T-cell (primary cell): ENCODE data around the gene MAP6D1. TPM values are rescaled to one million over a fixed set of nuclear protein-coding genes. Genes with fewer than 3 reads are reported as not detected.

ENCODE experiments used
- ATAC-seq, 4 experiments: fragments of 200-7000 bp in 3 of 4; fragments of 150-1000 bp in 1 of 4; cut with Tn5 transposase; replicated peaks in 1 of 4; 1 replicate in 3 of 4; 2 replicates in 1 of 4; pipeline ENCODE4 v1.10.0; 2021; ENCODE audit warnings: moderate library complexity in 3 of 4, mild to moderate bottlenecking in 2 of 4, moderate number of reproducible peaks in 1 of 4
- CTCF ChIA-PET, 2 donors: fragments of 300-600 bp; sonication (Branson Sonifier 250); formaldehyde crosslinking; loops; one replicate each; lab custom pipeline; 2022; ENCODE audit warnings: antibody characterized with exemption in 2 of 2; lab: Charles Lee
- POLR2A ChIA-PET, 2 donors: fragments of 300-600 bp; sonication (Branson Sonifier 250); formaldehyde crosslinking; loops; one replicate each; lab custom pipeline; 2022; ENCODE audit warnings: antibody characterized with exemption in 2 of 2; lab: Charles Lee
- DNase-seq, 35 experiments: peaks; one replicate each; pipeline versions ENCODE4 v3.0.0 to v3.0.0-alpha.2; 2013 to 2023
- H3K27ac ChIP-seq: one replicate; pipeline ENCODE4 v1.5.1; 2013; ENCODE audit warnings: low read length
- H3K27me3 ChIP-seq, 2 experiments: replicated peaks in 1 of 2; 1 replicate in 1 of 2; 2 replicates in 1 of 2; pipeline versions ENCODE4 v1.6.1 to v1.7.0; 2013; ENCODE audit warnings: low read length in 1 of 2, mixed read lengths in 1 of 2; ENCODE audit not compliant: control insufficient read depth in 2 of 2, insufficient read depth in 2 of 2; ENCODE audit errors: extremely low read depth in 1 of 2
- H3K36me3 ChIP-seq, 2 donors: 1 replicate in 1 of 2; 2 replicates in 1 of 2; pipeline versions ENCODE4 v1.6.1 to v1.7.0; 2013; ENCODE audit warnings: low read length in 1 of 2; ENCODE audit not compliant: control insufficient read depth in 2 of 2, insufficient read depth in 1 of 2; ENCODE audit errors: extremely low read depth in 1 of 2
- H3K4me1 ChIP-seq, 2 experiments: 1 replicate in 1 of 2; 2 replicates in 1 of 2; pipeline versions ENCODE4 v1.6.1 to v1.7.0; 2013; ENCODE audit warnings: low read length in 2 of 2, mixed read lengths in 1 of 2; ENCODE audit not compliant: insufficient read depth in 2 of 2, control insufficient read depth in 1 of 2; ENCODE audit errors: extremely low read depth in 1 of 2
- H3K4me3 ChIP-seq, 2 donors: 1 replicate in 1 of 2; 2 replicates in 1 of 2; pipeline versions ENCODE4 v1.5.1 to v1.7.0; 2013; ENCODE audit warnings: mild to moderate bottlenecking in 2 of 2, low read length in 1 of 2, moderate library complexity in 1 of 2; ENCODE audit not compliant: control insufficient read depth in 1 of 2; ENCODE audit errors: extremely low read depth in 1 of 2
- H3K9me3 ChIP-seq: 2 replicates; pipeline ENCODE4 v1.7.0; 2013
- H3K27ac Mint-ChIP-seq, 2 donors: one replicate each; pipeline ENCODE4 v1.8.0; 2020 to 2021; ENCODE audit warnings: mild to moderate bottlenecking in 2 of 2, mixed read lengths in 2 of 2
- H3K27me3 Mint-ChIP-seq, 2 donors: one replicate each; pipeline ENCODE4 v1.8.0; 2021 to 2022; ENCODE audit warnings: mixed read lengths in 2 of 2
- H3K36me3 Mint-ChIP-seq: one replicate; pipeline ENCODE4 v1.8.0; 2021; ENCODE audit warnings: mixed read lengths
- H3K4me1 Mint-ChIP-seq, 3 donors: one replicate each; pipeline ENCODE4 v1.8.0; 2020 to 2022; ENCODE audit warnings: mixed read lengths in 3 of 3, mild to moderate bottlenecking in 1 of 3
- H3K4me3 Mint-ChIP-seq, 3 donors: one replicate each; pipeline ENCODE4 v1.8.0; 2020 to 2022; ENCODE audit warnings: mild to moderate bottlenecking in 3 of 3, mixed read lengths in 3 of 3, moderate library complexity in 3 of 3
- H3K9me3 Mint-ChIP-seq, 3 donors: one replicate each; pipeline ENCODE4 v1.8.0; 2020 to 2022; ENCODE audit warnings: mixed read lengths in 3 of 3
- WGBS: methylation state at CpG from one replicate; pipeline ENCODE4 v1.1.5; 2013; ENCODE audit warnings: missing lambda C conversion rate; ENCODE audit not compliant: insufficient coverage; 5-methylcytosine and 5-hydroxymethylcytosine counted together
- total RNA-seq, 35 experiments: library from RNA in 6 of 35; stranded (reverse) in 6 of 35; fragments of 120-200 nt in 1 of 35; gene quantifications; one replicate each; pipeline versions ENCODE4 v1.2.1 to v1.2.4 and lab custom pipeline; 2013 to 2026

Gene MAP6D1
- total RNA-seq, 5 donors from 2014 or later (not counting 1 experiment from before 2014, with no cell fraction given): 1.2 to 3.3 (median 2.1) TPM

GRCh38 chr3:183819831-183820230 is 5.5 kb downstream of the MAP6D1 start:
- WGBS: 80% methylated on average over 6 of the region's 6 CpGs
- ChIA-PET POLR2A (no interaction called here), CTCF (no interaction called here)
- Mint-ChIP-seq H3K36me3 (peaks cover 6% of the 10 kb centered on the region), H3K27me3 (peaks cover 0 to 8% of the 10 kb centered on the region in 2 donors), H3K4me1 (peaks cover 15 to 30% (median 27%) of the 10 kb centered on the region in 3 donors), H3K9me3 (no peaks in the 10 kb centered on the region), H3K4me3 (no peak overlapping the region), H3K27ac (no peak overlapping the region)
- Histone ChIP-seq H3K27me3 (peaks cover 0 to 10% of the 10 kb centered on the region in 2 experiments), H3K9me3 (no peaks in the 10 kb centered on the region), H3K27ac (no peak overlapping the region), H3K4me1 (peaks cover 9 to 29% of the 10 kb centered on the region in 2 experiments), H3K4me3 (no peak overlapping the region), H3K36me3 (peaks cover 0 to 6% of the 10 kb centered on the region in 2 donors)
- no peak for DNase-seq
- ATAC-seq: no peak

GRCh38 chr3:183818706-183819624 is 6.4 kb downstream of the MAP6D1 start:
- Histone ChIP-seq H3K4me3 (no peak overlapping the region), H3K36me3 (peaks cover 0 to 6% of the 10 kb centered on the region in 2 donors), H3K27me3 (peaks cover 0 to 7% of the 10 kb centered on the region in 2 experiments), H3K4me1 (peaks cover 3 to 23% of the 10 kb centered on the region in 2 experiments), H3K9me3 (no peaks in the 10 kb centered on the region), H3K27ac (no peak overlapping the region)
- Mint-ChIP-seq H3K27me3 (peaks cover 0 to 3% of the 10 kb centered on the region in 2 donors), H3K4me1 (peaks cover 9 to 23% (median 22%) of the 10 kb centered on the region in 3 donors), H3K4me3 (no peak overlapping the region), H3K9me3 (no peaks in the 10 kb centered on the region), H3K27ac (no peak overlapping the region), H3K36me3 (peaks cover 6% of the 10 kb centered on the region)
- CTCF ChIA-PET: no interaction called here
- 90% methylated on average over 16 of the region's 25 CpGs for WGBS
- DNase-seq (no peak), ATAC-seq (no peak)
- POLR2A ChIA-PET: interaction anchor here in 1 of 2 donors (0.6 kb wide), 1 partner anchor 12 kb away, joined by 3 read pairs; no protein-coding TSS in a partner anchor

- ChIA-PET POLR2A (interaction anchor here in 1 of 2 donors (0.6 kb wide), 1 partner anchor 13 kb away, joined by 3 read pairs; no protein-coding TSS in a partner anchor), CTCF (no interaction called here)
- WGBS: 89% methylated on average over 11 of the region's 14 CpGs
- Mint-ChIP-seq H3K36me3 (peaks cover 6% of the 10 kb centered on the region), H3K9me3 (no peaks in the 10 kb centered on the region), H3K27ac (no peak overlapping the region), H3K4me1 (peaks cover 6 to 19% (median 18%) of the 10 kb centered on the region in 3 donors), H3K27me3 (no peaks in the 10 kb centered on the region), H3K4me3 (no peak overlapping the region)
- peaks cover 2 to 6% of the 10 kb centered on the region in 2 donors for H3K36me3 ChIP-seq
- no peak overlapping the region for H3K4me3 ChIP-seq
- no peaks in the 10 kb centered on the region for H3K9me3 ChIP-seq
- peaks cover 0 to 5% of the 10 kb centered on the region in 2 experiments for H3K27me3 ChIP-seq
- DNase-seq (no peak), ATAC-seq (no peak)
- no peak overlapping the region for H3K27ac ChIP-seq
- H3K4me1 ChIP-seq: peaks cover 0 to 20% of the 10 kb centered on the region in 2 experiments
Measured at GRCh38 chr3:183818041-183818620, 7.2 kb downstream of the MAP6D1 start.

- H3K27ac Mint-ChIP-seq: no peak overlapping the region
- Histone ChIP-seq H3K9me3 (no peaks in the 10 kb centered on the region), H3K4me1 (peaks cover 0 to 20% of the 10 kb centered on the region in 2 experiments), H3K36me3 (peaks cover 5 to 6% of the 10 kb centered on the region in 2 donors), H3K27me3 (peaks cover 0 to 2% of the 10 kb centered on the region in 2 experiments), H3K4me3 (no peak overlapping the region), H3K27ac (no peak overlapping the region)
- peaks cover 6 to 19% (median 18%) of the 10 kb centered on the region in 3 donors for H3K4me1 Mint-ChIP-seq
- no peak overlapping the region for H3K4me3 Mint-ChIP-seq
- peaks cover 7% of the 10 kb centered on the region for H3K36me3 Mint-ChIP-seq
- POLR2A ChIA-PET: no interaction called here
- 100% methylated on average over 1 of the region's 9 CpGs for WGBS
- CTCF ChIA-PET: no interaction called here
- no peaks in the 10 kb centered on the region for H3K9me3 Mint-ChIP-seq
- no peaks in the 10 kb centered on the region for H3K27me3 Mint-ChIP-seq
- ATAC-seq (no peak), DNase-seq (no peak)
Measured at GRCh38 chr3:183817639-183818038, 7.7 kb downstream of the MAP6D1 start.

GRCh38 chr3:183816681-183817510 is 8.5 kb downstream of the MAP6D1 start:
- Mint-ChIP-seq H3K4me3 (no peak overlapping the region), H3K36me3 (peaks cover 9% of the 10 kb centered on the region), H3K4me1 (peaks cover 6 to 19% (median 16%) of the 10 kb centered on the region in 3 donors), H3K9me3 (no peaks in the 10 kb centered on the region), H3K27ac (peak overlapping the region; percentile 71 to 90), H3K27me3 (no peaks in the 10 kb centered on the region)
- peaks cover 5 to 6% of the 10 kb centered on the region in 2 donors for H3K36me3 ChIP-seq
- H3K4me3 ChIP-seq: no peak overlapping the region
- DNase-seq: no peak
- H3K9me3 ChIP-seq: no peaks in the 10 kb centered on the region
- ChIA-PET CTCF (no interaction called here), POLR2A (no interaction called here)
- no peak overlapping the region for H3K27ac ChIP-seq
- no peaks in the 10 kb centered on the region for H3K27me3 ChIP-seq
- WGBS: 82% methylated on average over 13 of the region's 20 CpGs
- H3K4me1 ChIP-seq: peaks cover 0 to 20% of the 10 kb centered on the region in 2 experiments
- no peak for ATAC-seq
